ENCODE measurements around the gene SLC2A9.
A peak's percentile ranks its signal among the peaks of the same experiment; 100 is the strongest.

The SLC2A9 gene

GRCh38 chr4:10018818-10019461 lies 2.4 kb downstream of the SLC2A9 start:
- peak; percentile 78 for DNase-seq

DNA sequence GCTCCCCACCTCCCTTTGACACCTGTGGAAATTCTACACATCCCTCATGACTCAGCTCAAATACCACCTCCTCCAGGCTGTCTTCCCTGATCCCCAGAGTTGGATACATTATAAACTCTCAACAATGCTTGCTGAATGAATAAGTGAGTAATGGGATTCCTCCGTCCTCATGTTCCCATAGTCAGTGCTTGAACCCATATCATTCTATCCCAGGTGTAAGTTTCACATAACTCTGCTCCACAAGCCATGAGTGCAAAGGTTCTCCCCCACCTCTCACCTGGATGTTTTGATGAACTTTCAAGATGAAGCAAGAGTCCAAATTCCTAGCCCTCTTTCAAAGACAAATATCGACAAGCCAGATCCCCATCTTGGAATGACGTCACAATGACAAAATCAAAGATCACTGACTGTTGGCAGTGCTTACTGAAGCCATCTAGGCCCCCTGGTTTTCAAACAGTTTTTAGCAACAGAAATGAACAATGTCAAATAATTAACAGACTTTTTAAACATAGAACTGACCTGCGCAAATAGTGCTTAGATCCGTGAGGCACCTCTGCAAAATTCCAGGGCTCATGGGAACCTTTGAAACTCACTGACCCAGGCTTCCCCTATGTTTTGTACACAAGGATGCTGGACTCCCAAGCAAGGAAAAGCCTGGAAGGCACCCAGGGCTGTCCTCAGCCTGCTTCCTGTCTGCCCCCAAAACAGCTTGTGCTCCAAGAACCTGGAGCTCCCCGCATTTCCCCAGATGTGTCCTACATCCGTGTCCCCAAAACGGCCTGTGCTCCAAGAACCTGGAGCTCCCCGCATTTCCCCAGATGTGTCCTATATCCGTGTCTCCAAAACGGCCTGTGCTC lies 4.0 kb downstream of the SLC2A9 start:
- no peak for DNase-seq

- no peak for DNase-seq
These were observed 5.1 kb downstream of the SLC2A9 start for GRCh38 chr4:10016169-10016568.

DNA sequence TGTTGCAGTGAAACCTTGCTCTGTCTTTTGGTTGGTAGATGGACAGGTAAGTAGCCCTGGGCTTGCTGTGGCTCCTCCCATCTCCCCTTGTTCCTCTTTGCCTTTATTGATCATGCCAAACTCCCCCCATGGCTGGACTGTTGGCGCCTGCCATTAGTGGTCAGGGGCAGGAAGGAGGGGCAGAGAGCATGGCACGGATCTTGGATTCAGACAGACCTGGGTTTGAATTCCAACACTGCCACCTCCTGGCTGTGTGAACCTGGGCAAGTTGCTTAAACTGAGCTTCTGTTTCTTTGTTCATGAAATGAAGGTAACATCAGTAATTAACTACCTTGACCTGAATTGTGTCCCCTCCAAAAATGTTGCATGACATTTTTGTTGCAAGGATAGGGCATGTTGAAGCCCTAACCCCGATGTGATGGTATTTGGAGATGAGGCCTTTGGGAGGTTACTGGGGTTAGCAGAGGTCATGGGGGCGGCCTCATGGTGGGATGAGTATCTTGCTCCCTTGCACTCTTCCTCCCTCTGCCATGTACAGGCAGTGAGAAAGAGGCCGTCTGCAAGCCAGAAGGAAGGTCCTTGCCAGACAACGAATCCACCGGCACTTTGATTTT lies 6.0 kb downstream of the SLC2A9 start:
- no peak for DNase-seq

DNA sequence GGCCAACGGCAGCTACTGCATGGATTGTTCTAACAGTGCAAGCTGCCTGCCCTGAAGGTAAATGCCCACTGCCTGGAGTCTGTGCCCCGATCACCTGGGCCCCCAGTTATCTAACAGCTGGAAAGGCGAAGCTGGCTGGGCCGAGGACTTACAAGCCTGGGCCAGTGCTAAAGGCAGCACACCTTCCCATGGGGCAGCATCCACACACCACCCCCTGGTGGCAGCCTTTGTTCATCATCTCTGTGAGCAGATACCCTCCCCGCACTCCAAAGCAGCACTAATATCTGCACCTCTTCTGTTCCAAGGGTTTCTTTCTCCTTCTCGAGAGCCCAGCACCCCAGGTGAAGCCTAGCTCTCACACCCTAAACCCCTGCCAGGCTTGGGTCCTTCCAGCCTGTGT lies 7.6 kb downstream of the SLC2A9 start:
- DNase-seq = no peak

DNA sequence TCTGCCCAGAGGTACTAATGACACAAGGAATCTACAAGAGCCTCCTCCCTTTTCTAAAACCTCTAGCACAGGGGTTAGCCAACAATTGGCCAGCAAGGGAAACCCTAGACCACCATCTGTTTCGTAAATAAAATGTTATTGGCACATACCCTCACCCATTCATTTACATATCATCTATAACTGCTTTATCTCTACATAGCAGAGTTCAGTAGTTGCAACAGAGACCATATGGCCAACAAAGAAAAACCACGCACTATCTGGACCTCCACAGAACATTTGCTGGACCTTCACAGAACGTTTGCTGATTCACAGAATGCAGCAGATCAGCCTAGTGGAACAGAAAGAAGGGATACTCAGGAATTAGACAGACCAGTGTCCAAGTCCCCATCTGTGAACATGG lies 9.4 kb downstream of the SLC2A9 start:
- no peak for DNase-seq

- DNase-seq = no peak
These were observed 10.0 kb downstream of the SLC2A9 start for GRCh38 chr4:10011277-10011676.

DNA sequence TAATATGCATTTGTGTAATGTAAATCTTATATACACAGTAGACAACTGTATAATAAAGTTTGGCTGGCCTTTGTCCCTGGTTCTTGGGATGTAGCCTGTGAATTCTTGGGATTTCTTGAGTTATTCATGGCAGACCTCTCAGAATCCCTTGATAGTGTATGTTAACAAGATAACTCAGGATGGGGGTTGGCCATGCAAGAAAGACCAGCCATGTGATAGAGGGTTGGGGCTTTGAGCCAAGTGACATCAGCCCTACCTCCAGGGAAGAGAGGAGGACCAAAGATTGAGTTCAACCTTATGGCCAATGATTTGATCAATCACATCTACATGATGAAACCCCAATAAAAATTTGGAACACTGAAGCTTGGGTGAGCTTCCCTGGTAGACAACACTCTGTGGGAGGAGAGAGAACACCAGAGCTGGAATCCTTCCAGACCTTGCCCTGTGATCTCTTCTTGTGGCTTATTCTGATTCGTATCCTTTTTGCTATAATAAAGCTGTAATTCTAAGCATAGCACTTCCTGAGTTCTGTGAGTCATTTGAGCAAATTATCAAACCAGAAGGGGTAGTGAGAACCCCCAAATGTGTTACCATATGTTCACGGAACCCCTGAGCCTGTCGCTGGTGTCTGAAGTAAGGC lies 11.3 kb downstream of the SLC2A9 start:
- no peak for DNase-seq

GRCh38 chr4:10008609-10009005 lies 12.7 kb downstream of the SLC2A9 start:
- DNase-seq = no peak

DNA sequence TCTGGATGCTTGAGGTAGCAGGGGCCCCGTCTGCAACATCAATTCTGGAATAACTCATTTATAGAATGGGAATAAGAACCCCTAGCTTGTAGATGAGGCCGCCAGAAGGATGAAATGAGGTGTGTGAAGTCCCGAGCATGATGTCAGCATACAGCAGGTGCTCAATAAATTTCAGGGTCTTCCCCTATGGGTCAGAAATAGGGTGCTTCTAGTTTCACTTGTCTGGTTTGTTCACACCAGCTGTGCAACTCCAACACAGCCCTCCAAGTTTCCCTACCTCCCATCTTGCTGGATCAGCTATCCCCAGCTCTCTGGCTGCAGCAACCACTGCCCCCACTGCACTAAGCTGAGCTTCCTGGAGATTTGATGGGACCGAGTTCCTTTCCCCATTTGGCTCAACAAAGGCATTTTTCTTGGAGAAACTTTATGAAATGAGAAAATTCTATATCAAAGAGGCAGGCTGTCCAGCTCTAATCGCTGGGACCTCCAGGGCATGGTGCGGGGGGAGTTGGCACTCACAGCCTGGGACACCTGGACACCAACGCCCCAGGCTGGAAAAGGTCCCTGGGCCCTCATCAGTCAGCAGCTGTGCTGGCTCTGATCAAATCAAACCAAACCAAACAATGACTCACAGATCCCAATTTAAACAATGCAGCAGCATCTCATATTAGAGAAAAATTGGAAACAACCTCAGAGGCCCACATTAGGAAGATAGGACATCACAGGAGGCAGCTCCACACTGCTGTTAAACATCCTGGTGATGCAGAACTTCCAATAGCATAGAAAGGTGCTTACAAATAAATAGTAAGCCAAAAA lies 13.3 kb downstream of the SLC2A9 start:
- DNase-seq = peak; percentile 27

- no peak for DNase-seq
These were observed 13.9 kb downstream of the SLC2A9 start for GRCh38 chr4:10007436-10007740.

DNA sequence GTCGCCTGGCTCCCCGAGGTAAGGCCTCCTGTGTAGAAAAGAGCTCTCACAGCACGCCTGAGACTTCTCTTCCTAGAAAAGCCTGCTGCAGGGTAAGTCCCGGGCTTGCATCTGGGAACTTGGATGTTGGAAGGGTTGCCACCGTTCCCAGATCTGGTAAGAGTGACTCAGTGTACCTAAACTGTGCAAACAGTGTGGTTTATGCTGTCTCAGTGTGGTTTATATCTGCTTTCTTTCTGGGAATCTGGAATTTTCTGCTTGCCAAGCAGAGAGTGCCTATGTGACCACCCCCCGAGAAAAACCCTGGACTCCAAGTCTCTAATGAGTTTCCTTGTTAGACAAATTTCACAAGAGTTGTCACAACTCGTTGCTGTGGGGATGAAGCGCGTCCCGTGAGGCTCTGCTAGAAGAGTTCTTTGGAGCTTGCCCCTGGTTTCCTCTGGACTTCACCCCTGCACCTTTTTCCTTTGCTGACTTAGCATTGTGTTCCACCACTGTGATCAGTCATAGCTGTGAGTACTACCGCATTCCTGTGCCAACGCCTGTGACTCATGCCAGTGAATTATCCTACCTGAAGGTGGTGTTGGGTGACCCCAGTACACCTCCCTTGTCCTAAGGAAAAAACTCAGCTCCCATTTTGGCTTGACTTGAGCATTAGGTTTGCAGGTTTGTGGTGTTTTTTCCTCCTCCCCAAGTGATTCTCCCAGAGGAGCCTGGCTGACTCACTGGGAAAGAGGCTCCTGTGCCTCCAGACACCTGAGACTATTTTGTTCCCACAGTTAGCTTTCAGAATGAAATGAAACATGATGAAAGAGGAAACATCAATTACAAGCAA lies 14.5 kb downstream of the SLC2A9 start:
- no peak for DNase-seq

- DNase-seq = peak; percentile 78
These were observed 15.1 kb downstream of the SLC2A9 start for GRCh38 chr4:10006231-10006600.

DNA sequence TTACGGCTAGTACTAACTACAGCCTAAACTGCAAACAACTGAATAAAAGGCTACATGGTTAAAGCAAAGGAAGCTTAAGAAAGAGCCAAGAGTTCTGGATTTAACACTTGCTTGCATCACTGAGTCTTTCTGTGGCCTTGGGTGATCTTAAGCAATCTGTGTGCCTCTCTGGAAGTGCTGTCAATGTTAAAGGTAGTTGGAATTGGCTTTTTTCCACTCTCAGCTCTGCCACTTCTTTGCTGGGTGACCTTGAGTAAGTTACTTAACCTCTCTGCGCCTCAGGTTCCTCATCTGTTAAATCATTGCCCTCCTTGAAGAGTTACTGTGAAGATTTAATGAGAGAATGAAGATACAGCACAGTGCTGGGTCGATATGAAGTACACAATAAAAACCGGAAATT lies 15.7 kb downstream of the SLC2A9 start:
- no peak for DNase-seq

- DNase-seq = no peak
These were observed 17.6 kb downstream of the SLC2A9 start for GRCh38 chr4:10003666-10004065.

- DNase-seq = no peak
These were observed 19.0 kb downstream of the SLC2A9 start for GRCh38 chr4:10002278-10002677.

GRCh38 chr4:10001757-10002156 lies 19.5 kb downstream of the SLC2A9 start:
- no peak for DNase-seq

GRCh38 chr4:9999956-10000561 lies 21.2 kb downstream of the SLC2A9 start:
- DNase-seq = no peak

DNA sequence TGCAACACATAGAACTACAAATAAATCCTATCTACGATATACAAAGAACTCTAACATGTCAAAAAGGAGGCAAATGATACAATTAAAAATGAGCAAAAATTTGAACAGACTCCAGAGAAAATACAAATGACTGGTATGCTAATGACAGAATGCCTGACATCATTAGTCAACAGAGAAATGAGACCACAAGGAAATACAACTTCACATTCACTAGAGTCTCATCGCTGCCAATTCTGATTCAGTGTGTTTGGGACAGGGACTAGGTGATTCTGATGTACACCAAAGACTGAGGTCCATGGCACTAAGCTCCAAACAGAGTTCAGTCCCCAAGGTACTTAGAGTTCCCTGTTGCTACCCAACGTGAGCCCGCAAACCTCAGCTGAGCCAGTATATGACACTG lies 23.4 kb downstream of the SLC2A9 start:
- DNase-seq = no peak

GRCh38 chr4:9996319-9997110 lies 24.8 kb downstream of the SLC2A9 start:
- DNase-seq = peak; percentile 58
